K562 (cell line): ENCODE results near the gene SORCS1. TPM values are rescaled to one million over a fixed set of nuclear protein-coding genes. Genes with fewer than 3 reads are reported as not detected.

Source experiments
- ATF2 ChIP-seq: sonication (generic); formaldehyde crosslinking; IDR thresholded peaks from 2 replicates; pipeline ENCODE4 v1.8.1; 2022; ENCODE audit warnings: missing genetic modification reagents
- BDP1 ChIP-seq: IDR thresholded peaks from 3 replicates; pipeline ENCODE4 v1.6.1; 2011; ENCODE audit not compliant: insufficient read length, insufficient read depth
- C11orf30 ChIP-seq: fragments of 450-650 bp; IDR thresholded peaks from 2 replicates; pipeline ENCODE4 v1.6.1; 2016; ENCODE audit warnings: low read depth, mild to moderate bottlenecking
- CEBPB ChIP-seq: fragments of 450-650 bp; IDR thresholded peaks from 2 replicates; pipeline ENCODE4 v1.6.1; 2016; ENCODE audit warnings: missing genetic modification characterization, missing compliant biosample characterization
- ESRRA ChIP-seq: fragments of 450-650 bp; IDR thresholded peaks from 2 replicates; pipeline ENCODE4 v1.6.1; 2014; ENCODE audit warnings: low read depth, mild to moderate bottlenecking, moderate library complexity, borderline replicate concordance
- GATAD2B ChIP-seq: fragments of 450-650 bp; IDR thresholded peaks from 2 replicates; pipeline ENCODE4 v1.6.1; 2017; ENCODE audit warnings: mild to moderate bottlenecking, borderline replicate concordance
- MNT ChIP-seq, 2 experiments: fragments of 450-650 bp; conservative IDR thresholded peaks; 2 replicates each; pipeline ENCODE4 v1.6.1; 2017; ENCODE audit warnings: mild to moderate bottlenecking in 2 of 2, moderate library complexity in 2 of 2
- MYC ChIP-seq, 2 experiments: fragments of 250-450 bp in 1 of 2; sonication (Bioruptor Pico) in 1 of 2; IDR thresholded peaks; 2 replicates each; pipeline versions ENCODE4 v1.5.1 to v1.6.1; 2012 to 2021; ENCODE audit warnings: low read depth in 2 of 2, borderline replicate concordance in 1 of 2, improper control_type of control experiment in 1 of 2, low read length in 1 of 2, mild to moderate bottlenecking in 1 of 2, moderate library complexity in 1 of 2
- NFIC ChIP-seq: fragments of 450-650 bp; IDR thresholded peaks from 2 replicates; pipeline ENCODE4 v1.6.1; 2017; ENCODE audit warnings: mild to moderate bottlenecking, inconsistent platforms
- NONO ChIP-seq, 2 experiments: fragments of 200-400 bp in 1 of 2; fragments of 450-650 bp in 1 of 2; formaldehyde crosslinking in 1 of 2; IDR thresholded peaks; 2 replicates each; pipeline ENCODE4 v1.6.1; 2017; ENCODE audit warnings: low read depth in 2 of 2, mild to moderate bottlenecking in 2 of 2, moderate library complexity in 2 of 2, low read length in 1 of 2
- NR2F6 ChIP-seq: fragments of 450-650 bp; formaldehyde crosslinking; IDR thresholded peaks from 2 replicates; pipeline ENCODE4 v1.4.0; 2020; ENCODE audit warnings: mild to moderate bottlenecking
- PML ChIP-seq: IDR thresholded peaks from 2 replicates; pipeline ENCODE4 v1.6.1; 2012; ENCODE audit warnings: low read length, inconsistent platforms
- PYGO2 ChIP-seq: fragments of 450-650 bp; IDR thresholded peaks from 2 replicates; pipeline ENCODE4 v1.6.1; 2016; ENCODE audit warnings: mild to moderate bottlenecking, missing genetic modification characterization, moderate library complexity, missing compliant biosample characterization
- SMAD4 ChIP-seq: fragments of 250-450 bp; sonication (Bioruptor Pico); conservative IDR thresholded peaks from 2 replicates; pipeline ENCODE4 v1.8.0; 2021; ENCODE audit warnings: inconsistent platforms, mild to moderate bottlenecking, moderate library complexity
- SMARCA4 ChIP-seq: fragments of 450-650 bp; IDR thresholded peaks from 2 replicates; pipeline ENCODE4 v1.6.1; 2016
- TBL1XR1 ChIP-seq, 2 experiments: IDR thresholded peaks; 2 replicates each; pipeline ENCODE4 v1.6.1; 2012; ENCODE audit warnings: improper control_type of control experiment in 2 of 2, low read length in 2 of 2, mild to moderate bottlenecking in 1 of 2
- U2AF1 ChIP-seq: fragments of 200-400 bp; formaldehyde crosslinking; optimal IDR thresholded peaks from 2 replicates; pipeline ENCODE3; 2017; ENCODE audit warnings: mild to moderate bottlenecking, low read depth, low read length, moderate library complexity
- ZNF408 ChIP-seq: fragments of 250-450 bp; sonication (Bioruptor Pico); IDR thresholded peaks from 2 replicates; pipeline ENCODE4 v1.4.0; 2020; ENCODE audit warnings: low read depth, mild to moderate bottlenecking, moderate library complexity
- ZNF592 ChIP-seq: fragments of 450-650 bp; IDR thresholded peaks from 2 replicates; pipeline ENCODE4 v1.6.1; 2017; ENCODE audit warnings: antibody characterized with exemption, mild to moderate bottlenecking
- ZNF655 ChIP-seq: fragments of 250-450 bp; sonication (Bioruptor Pico); IDR thresholded peaks from 2 replicates; pipeline ENCODE4 v1.5.0; 2021
- ZNF764 ChIP-seq: fragments of 250-450 bp; sonication (Bioruptor Pico); IDR thresholded peaks from 2 replicates; pipeline ENCODE4 v1.4.0; 2020; ENCODE audit warnings: low read depth, mild to moderate bottlenecking, moderate library complexity
- polyA plus RNA-seq, 8 experiments: library from polyadenylated mRNA; depleted of rRNA in 4 of 8; stranded (reverse) in 5 of 8; unstranded in 3 of 8; fragments of >200 nt; fragmentation: Nextera tagmentation in 2 of 8; fragmentation: Illumina TruSeq in 1 of 8; extraction: Ambion mirVana in 2 of 8; extraction: Trizol in 1 of 8; gene quantifications; 2 replicates each; pipeline versions ENCODE4 v1.2.1 to v1.2.3, GENCODE V29; 2011 to 2014; ENCODE audit warnings: inconsistent platforms in 1 of 8, missing spikeins in 1 of 8
- total RNA-seq, 7 experiments: library from RNA; depleted of rRNA in 6 of 7; stranded (reverse); fragments of >200 nt in 6 of 7; fragmentation: Illumina TruSeq in 2 of 7; extraction: Trizol in 2 of 7; gene quantifications; 2 replicates each; pipeline versions ENCODE4 v1.2.1 to v1.2.3, GENCODE V29; 2011 to 2021; ENCODE audit warnings: low replicate concordance in 1 of 7

SORCS1 gene
- total and polyA plus RNA-seq, 9 of the 15 experiments (the other 6 are each of a cell fraction or from before 2014, with no cell fraction given) = 1.5 to 3.9 (median 2.7) TPM

- TF ChIP-seq ZNF655 (no peak), BDP1 (no peak), SMARCA4 (peak; percentile 77), ZNF592 (peak; percentile 92), SMAD4 (CRISPR knock-in tag) (peak; percentile 44), C11orf30 (peak; percentile 47; the same call in 1 of the 2 replicates), MYC (IDR thresholded peaks at IDR 0.05; ENCODE audit: low read depth, low read length) (peak; percentile 34; the same call in 1 of the 2 replicates), MYC (CRISPR knock-in tag; IDR thresholded peaks at IDR 0.05; ENCODE audit: borderline replicate concordance, low read depth) (no peak), GATAD2B (no peak), ATF2 (CRISPR knock-in tag) (no peak), PML (peak; percentile 67; the same call in 1 of the 2 replicates), PYGO2 (no peak), U2AF1 (no peak), ZNF408 (CRISPR knock-in tag) (no peak), ESRRA (peak; percentile 69; the same call in 1 of the 2 replicates), NONO (IDR thresholded peaks at IDR 0.05; ENCODE audit: low read depth in 2 of 2, low read length in 1 of 2) (no peak), NR2F6 (no peak), CEBPB (tag) (0 out of 2 replicates have a peak, but pooled peaks have one; percentile 21), ZNF764 (no peak), NFIC (peak; percentile 75), TBL1XR1 (IDR thresholded peaks at IDR 0.05; ENCODE audit: low read length in 2 of 2) (peak in 1 of 2 experiments; percentile 61; a peak in 1 of 4 replicates), MNT (conservative IDR thresholded peaks at IDR 0.05) (peak in 1 of 2 experiments; percentile 27; a peak in 1 of 4 replicates)
Measured at GRCh38 chr10:107028236-107028635, 136.3 kb downstream of the SORCS1 start (continued).
